ENCODE data around the gene SNRK.

DNA sequence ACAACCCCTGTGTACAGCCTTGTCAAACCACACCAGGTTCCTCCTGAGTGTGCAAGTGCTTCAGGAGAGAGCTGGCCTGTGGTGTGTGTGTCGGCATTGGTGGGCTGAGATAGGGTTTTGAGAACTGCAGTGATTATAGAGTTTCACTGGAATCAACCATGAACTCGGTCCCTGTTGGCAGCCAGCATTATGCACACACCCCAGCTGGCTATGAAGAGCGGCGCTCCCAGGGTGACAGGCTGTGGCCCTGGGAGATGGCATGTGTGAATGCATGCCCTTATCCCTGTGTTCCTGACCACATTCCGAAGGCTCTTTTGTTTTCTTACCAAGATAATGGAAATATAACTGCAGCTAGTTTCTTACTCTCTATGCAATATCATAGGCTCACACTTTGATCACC lies 101.8 kb downstream of the SNRK start:
- TF ChIP-seq, protein P1, sequence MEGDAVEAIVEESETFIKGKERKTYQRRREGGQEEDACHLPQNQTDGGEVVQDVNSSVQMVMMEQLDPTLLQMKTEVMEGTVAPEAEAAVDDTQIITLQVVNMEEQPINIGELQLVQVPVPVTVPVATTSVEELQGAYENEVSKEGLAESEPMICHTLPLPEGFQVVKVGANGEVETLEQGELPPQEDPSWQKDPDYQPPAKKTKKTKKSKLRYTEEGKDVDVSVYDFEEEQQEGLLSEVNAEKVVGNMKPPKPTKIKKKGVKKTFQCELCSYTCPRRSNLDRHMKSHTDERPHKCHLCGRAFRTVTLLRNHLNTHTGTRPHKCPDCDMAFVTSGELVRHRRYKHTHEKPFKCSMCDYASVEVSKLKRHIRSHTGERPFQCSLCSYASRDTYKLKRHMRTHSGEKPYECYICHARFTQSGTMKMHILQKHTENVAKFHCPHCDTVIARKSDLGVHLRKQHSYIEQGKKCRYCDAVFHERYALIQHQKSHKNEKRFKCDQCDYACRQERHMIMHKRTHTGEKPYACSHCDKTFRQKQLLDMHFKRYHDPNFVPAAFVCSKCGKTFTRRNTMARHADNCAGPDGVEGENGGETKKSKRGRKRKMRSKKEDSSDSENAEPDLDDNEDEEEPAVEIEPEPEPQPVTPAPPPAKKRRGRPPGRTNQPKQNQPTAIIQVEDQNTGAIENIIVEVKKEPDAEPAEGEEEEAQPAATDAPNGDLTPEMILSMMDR (IDR thresholded peaks at IDR 0.05) = no peak
- no peak for TF ChIP-seq ZFX (IDR thresholded peaks at IDR 0.05; ENCODE audit: borderline replicate concordance)
